Omental fat pad (tissue), 4 donors: ENCODE measurements around the gene ZMIZ1. TPM values are rescaled to one million over a fixed set of nuclear protein-coding genes. Genes with fewer than 3 reads are reported as not detected.

ENCODE experiments used
- ATAC-seq: fragments of 150-250 bp; one replicate; pipeline ENCODE4 v1.9.1; 2016; ENCODE audit warnings: mild to moderate bottlenecking, moderate library complexity; ENCODE audit not compliant: low FRiP score
- DNase-seq: peaks from one replicate; pipeline ENCODE4 v3.0.0-alpha.2; 2019; ENCODE audit warnings: low spot score
- CTCF ChIP-seq, 3 donors: fragments of 450-650 bp; IDR thresholded peaks; one replicate each; pipeline ENCODE4 v1.5.1; 2016 to 2017; ENCODE audit warnings: antibody characterized with exemption in 3 of 3, mild to moderate bottlenecking in 3 of 3, moderate library complexity in 2 of 3
- total RNA-seq, 4 donors: library from RNA; depleted of rRNA; stranded (reverse); fragments of >200 nt; gene quantifications; one replicate each; pipeline ENCODE4 v1.1.0, GENCODE V29; 2016

The ZMIZ1 gene
- total RNA-seq, 4 donors from 2014 or later, result 24.2 to 64.8 (median 43.1) TPM

DNA sequence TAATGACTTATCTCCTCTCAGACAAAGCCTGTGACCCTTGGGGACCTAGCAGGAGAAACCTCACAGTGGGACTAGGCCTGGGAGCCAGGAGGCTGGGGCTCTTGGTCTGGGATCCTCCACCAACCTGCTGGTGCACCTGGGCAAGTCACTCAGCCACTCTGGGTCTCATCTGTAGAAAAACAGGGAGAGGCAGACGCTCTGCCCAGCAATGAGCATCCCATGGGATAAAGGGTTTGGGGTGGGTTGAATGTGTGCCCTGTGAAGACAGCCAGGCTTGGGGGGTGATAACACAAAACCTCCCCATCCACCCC, 81.6 kb downstream of the ZMIZ1 start:
- DNase-seq (no peak), ATAC-seq (no peak)
- TF ChIP-seq CTCF (IDR thresholded peaks at IDR 0.05), result no peak

DNA sequence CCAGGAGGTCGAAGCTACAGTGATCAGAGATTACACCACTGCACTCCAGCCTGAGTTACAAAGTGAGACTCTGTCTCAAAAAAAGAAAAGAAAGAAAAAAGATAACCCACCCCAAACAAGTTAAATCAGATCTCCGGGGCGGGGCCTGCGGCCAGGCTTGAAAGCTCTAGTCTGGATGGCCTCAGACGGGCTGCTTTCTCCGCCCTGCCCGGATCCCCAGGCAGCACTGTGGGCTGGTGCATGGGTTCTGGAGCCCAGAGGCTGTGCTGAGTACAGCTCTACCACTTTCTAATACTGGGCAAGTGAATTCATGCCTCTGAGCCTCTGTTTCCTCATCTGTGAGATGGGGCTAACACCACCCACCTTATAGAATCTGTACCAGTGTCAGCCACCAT, 83.7 kb downstream of the ZMIZ1 start:
- ATAC-seq, result no peak
- DNase-seq, result no peak
- TF ChIP-seq CTCF (IDR thresholded peaks at IDR 0.05), result no peak

GRCh38 chr10:79153745-79154144, 85.0 kb downstream of the ZMIZ1 start:
- ATAC-seq, result no peak
- no peak for DNase-seq
- no peak for TF ChIP-seq CTCF (IDR thresholded peaks at IDR 0.05)

DNA sequence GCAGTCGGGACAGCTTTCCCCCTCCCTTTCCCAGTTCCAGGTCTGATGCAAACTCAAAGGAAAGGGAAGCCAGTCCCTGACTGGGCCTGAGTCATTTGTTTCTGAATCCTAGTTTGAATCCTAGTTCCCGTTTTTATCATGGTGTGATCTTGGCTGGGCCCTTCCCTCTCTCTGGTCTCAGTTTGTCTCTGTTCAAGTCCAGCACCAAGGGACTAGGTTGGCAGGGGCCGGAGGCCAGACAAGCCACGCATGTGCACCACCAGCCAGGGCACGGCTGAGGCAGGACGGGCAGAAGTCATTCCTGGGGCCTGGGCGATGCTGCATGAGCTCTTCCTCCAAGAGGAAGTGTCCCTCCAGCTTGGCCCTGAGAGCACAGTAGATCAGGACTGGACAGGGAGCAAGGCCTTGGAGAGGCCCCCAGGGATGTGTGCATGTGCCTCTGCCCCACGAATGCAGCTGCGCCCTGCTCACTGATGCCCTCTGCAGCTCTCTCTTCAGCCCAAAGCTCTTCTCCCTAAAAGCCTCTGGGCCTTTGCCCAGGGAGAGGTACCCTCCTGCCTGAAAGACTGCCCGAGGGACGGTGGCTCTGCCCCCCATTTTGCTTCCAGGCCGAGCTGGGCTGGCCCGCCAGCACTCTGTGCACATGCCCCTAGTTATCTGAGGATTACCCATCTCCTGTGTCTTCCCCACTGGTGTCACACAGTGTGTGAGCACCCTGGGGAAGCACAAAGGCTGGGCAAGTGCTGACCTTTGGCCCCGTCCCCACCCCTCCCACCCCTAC, 86.7 kb downstream of the ZMIZ1 start:
- no peak for TF ChIP-seq CTCF (IDR thresholded peaks at IDR 0.05)
- ATAC-seq, result no peak
- no peak for DNase-seq

DNA sequence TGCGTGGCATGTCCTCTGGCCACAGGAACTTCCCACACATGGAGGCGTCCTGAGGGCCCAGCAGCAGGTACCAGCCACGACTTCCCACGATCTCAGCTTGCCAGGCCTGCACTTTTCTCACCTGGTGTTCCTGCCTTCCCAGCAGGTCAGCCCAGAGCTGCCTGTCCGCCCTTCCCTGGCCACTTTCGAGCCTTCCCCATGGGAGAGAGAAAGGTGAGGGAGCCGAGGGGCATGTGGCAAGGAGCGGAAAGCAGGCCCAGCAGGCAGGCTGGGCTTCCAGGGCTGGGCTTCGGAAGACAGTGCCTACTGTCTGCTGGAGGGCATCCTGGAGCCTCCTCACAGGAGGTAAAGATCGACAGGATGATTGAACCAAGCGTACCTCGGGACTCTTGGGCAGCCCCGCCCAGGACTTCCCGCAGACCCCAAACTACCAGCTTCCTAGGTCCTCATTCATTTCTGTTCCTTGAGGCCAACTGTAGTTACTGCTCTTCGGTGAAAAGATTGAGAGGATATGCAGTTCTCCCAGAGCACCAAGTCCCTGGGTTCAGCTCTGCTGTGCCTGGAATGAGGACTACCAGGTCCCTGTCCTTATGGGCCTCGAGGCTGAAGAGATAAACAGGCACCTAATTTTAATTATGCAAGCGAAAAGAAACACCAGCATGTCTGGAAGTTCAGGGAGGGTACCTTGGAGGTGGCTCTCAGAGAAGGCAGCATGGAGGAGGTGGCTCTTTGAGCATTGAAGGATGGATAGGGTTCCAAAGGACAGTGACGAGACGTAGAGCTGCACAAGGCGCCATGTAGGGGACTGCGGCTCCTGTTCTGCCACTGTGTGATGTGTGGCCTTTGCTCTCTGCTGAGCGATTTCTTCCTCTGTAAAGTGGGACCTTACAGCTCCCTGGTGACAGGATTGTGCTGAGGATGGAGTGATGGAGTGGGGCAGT, 87.8 kb downstream of the ZMIZ1 start:
- no peak for DNase-seq
- no peak for TF ChIP-seq CTCF (IDR thresholded peaks at IDR 0.05)

DNA sequence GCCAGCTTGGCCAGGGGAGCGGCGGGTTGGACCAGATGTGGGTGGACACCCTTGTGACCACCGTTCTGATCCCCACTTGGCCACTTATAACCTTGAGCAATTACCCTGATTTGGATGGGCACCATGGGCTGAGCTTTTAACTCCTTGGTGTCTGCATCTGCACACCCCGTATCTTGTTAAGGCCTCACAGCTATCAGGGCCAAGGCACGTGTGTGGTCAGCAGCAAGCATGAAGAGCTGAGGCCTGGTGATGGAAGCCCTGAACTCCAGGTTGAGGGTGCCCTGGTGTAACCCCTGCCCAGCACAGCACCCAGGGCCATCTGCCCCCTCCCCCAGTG, 89.2 kb downstream of the ZMIZ1 start:
- DNase-seq (no peak), ATAC-seq (no peak)
- no peak for TF ChIP-seq CTCF (IDR thresholded peaks at IDR 0.05)

More for the DNA sequence above, 87.8 kb downstream of the ZMIZ1 start:
- ATAC-seq, result no peak
